K562 (cell line): Measurements from ENCODE around the gene RIC8B. TPM values are rescaled to one million over a fixed set of nuclear protein-coding genes. Genes with fewer than 3 reads are reported as not detected.

Experiments
- CREBBP ChIP-seq: IDR thresholded peaks from one replicate; pipeline ENCODE4 v1.6.1; 2012; ENCODE audit warnings: low read depth, mild to moderate bottlenecking, control low read depth, inconsistent platforms, low read length
- TCF3 ChIP-seq: sonication (generic); formaldehyde crosslinking; IDR thresholded peaks from 2 replicates; pipeline ENCODE4 v1.4.0; 2020; ENCODE audit warnings: mild to moderate bottlenecking, missing genetic modification reagents
- TSC22D4 ChIP-seq: fragments of 450-650 bp; IDR thresholded peaks from 2 replicates; pipeline ENCODE4 v1.6.1; 2016; ENCODE audit warnings: missing genetic modification characterization, missing biosample characterization, control low read depth
- polyA plus RNA-seq, 8 experiments: library from polyadenylated mRNA; depleted of rRNA in 4 of 8; stranded (reverse) in 5 of 8; unstranded in 3 of 8; fragments of >200 nt; fragmentation: Nextera tagmentation in 2 of 8; fragmentation: Illumina TruSeq in 1 of 8; extraction: Ambion mirVana in 2 of 8; extraction: Trizol in 1 of 8; gene quantifications; 2 replicates each; pipeline versions ENCODE4 v1.2.1 to v1.2.3, GENCODE V29; 2011 to 2014; ENCODE audit warnings: inconsistent platforms in 1 of 8, missing spikeins in 1 of 8
- total RNA-seq, 7 experiments: library from RNA; depleted of rRNA in 6 of 7; stranded (reverse); fragments of >200 nt in 6 of 7; fragmentation: Illumina TruSeq in 2 of 7; extraction: Trizol in 2 of 7; gene quantifications; 2 replicates each; pipeline versions ENCODE4 v1.2.1 to v1.2.3, GENCODE V29; 2011 to 2021; ENCODE audit warnings: low replicate concordance in 1 of 7
- TF ChIP-seq, protein P1 (sequence below): fragments of 200-600 bp; sonication (generic); IDR thresholded peaks from one replicate; pipeline ENCODE4 v1.6.1; 2012; ENCODE audit warnings: mild to moderate bottlenecking, low read depth, low read length, inconsistent platforms
- TF ChIP-seq, protein P2 (sequence below): fragments of 250-450 bp; sonication (Bioruptor Pico); IDR thresholded peaks from 2 replicates; pipeline ENCODE4 v1.8.0; 2022; ENCODE audit warnings: inconsistent platforms, mild to moderate bottlenecking, moderate library complexity, borderline replicate concordance
- TF ChIP-seq, protein P3 (sequence below), 2 experiments: fragments of 250-450 bp in 1 of 2; fragments of 450-650 bp in 1 of 2; sonication (Bioruptor Pico) in 1 of 2; IDR thresholded peaks; 2 replicates each; pipeline versions ENCODE4 v1.6.1 to v1.8.0; 2016 to 2021; ENCODE audit warnings: mild to moderate bottlenecking in 2 of 2, moderate library complexity in 2 of 2, missing compliant biosample characterization in 1 of 2, missing genetic modification characterization in 1 of 2

The RIC8B gene
- total and polyA plus RNA-seq, 9 of the 15 experiments (the other 6 are each of a cell fraction or from before 2014, with no cell fraction given): 0.92 to 8.1 (median 4.8) TPM

DNA sequence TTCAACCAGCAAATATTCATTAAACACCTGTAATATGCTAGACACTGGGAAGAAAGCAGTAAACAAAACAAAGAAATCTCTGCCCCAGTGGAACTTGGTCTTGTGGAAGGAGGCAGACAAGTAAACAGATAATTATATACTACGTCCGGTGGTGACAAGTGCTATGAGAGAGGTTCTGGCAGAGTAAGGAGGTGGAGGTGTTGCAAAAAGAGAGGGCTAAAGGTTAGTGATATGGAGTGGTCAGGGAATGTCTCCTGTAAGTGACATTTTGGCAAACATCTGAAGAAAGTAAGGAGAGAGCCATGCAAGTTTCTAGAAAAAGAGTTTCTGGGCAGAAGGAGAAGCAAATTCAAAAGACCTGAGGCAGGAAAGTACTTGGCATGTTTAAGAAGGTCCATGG, 73.4 kb downstream of the RIC8B start (continued):
- TF ChIP-seq, protein P1, sequence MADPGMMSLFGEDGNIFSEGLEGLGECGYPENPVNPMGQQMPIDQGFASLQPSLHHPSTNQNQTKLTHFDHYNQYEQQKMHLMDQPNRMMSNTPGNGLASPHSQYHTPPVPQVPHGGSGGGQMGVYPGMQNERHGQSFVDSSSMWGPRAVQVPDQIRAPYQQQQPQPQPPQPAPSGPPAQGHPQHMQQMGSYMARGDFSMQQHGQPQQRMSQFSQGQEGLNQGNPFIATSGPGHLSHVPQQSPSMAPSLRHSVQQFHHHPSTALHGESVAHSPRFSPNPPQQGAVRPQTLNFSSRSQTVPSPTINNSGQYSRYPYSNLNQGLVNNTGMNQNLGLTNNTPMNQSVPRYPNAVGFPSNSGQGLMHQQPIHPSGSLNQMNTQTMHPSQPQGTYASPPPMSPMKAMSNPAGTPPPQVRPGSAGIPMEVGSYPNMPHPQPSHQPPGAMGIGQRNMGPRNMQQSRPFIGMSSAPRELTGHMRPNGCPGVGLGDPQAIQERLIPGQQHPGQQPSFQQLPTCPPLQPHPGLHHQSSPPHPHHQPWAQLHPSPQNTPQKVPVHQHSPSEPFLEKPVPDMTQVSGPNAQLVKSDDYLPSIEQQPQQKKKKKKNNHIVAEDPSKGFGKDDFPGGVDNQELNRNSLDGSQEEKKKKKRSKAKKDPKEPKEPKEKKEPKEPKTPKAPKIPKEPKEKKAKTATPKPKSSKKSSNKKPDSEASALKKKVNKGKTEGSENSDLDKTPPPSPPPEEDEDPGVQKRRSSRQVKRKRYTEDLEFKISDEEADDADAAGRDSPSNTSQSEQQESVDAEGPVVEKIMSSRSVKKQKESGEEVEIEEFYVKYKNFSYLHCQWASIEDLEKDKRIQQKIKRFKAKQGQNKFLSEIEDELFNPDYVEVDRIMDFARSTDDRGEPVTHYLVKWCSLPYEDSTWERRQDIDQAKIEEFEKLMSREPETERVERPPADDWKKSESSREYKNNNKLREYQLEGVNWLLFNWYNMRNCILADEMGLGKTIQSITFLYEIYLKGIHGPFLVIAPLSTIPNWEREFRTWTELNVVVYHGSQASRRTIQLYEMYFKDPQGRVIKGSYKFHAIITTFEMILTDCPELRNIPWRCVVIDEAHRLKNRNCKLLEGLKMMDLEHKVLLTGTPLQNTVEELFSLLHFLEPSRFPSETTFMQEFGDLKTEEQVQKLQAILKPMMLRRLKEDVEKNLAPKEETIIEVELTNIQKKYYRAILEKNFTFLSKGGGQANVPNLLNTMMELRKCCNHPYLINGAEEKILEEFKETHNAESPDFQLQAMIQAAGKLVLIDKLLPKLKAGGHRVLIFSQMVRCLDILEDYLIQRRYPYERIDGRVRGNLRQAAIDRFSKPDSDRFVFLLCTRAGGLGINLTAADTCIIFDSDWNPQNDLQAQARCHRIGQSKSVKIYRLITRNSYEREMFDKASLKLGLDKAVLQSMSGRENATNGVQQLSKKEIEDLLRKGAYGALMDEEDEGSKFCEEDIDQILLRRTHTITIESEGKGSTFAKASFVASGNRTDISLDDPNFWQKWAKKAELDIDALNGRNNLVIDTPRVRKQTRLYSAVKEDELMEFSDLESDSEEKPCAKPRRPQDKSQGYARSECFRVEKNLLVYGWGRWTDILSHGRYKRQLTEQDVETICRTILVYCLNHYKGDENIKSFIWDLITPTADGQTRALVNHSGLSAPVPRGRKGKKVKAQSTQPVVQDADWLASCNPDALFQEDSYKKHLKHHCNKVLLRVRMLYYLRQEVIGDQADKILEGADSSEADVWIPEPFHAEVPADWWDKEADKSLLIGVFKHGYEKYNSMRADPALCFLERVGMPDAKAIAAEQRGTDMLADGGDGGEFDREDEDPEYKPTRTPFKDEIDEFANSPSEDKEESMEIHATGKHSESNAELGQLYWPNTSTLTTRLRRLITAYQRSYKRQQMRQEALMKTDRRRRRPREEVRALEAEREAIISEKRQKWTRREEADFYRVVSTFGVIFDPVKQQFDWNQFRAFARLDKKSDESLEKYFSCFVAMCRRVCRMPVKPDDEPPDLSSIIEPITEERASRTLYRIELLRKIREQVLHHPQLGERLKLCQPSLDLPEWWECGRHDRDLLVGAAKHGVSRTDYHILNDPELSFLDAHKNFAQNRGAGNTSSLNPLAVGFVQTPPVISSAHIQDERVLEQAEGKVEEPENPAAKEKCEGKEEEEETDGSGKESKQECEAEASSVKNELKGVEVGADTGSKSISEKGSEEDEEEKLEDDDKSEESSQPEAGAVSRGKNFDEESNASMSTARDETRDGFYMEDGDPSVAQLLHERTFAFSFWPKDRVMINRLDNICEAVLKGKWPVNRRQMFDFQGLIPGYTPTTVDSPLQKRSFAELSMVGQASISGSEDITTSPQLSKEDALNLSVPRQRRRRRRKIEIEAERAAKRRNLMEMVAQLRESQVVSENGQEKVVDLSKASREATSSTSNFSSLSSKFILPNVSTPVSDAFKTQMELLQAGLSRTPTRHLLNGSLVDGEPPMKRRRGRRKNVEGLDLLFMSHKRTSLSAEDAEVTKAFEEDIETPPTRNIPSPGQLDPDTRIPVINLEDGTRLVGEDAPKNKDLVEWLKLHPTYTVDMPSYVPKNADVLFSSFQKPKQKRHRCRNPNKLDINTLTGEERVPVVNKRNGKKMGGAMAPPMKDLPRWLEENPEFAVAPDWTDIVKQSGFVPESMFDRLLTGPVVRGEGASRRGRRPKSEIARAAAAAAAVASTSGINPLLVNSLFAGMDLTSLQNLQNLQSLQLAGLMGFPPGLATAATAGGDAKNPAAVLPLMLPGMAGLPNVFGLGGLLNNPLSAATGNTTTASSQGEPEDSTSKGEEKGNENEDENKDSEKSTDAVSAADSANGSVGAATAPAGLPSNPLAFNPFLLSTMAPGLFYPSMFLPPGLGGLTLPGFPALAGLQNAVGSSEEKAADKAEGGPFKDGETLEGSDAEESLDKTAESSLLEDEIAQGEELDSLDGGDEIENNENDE: no peak
- TF ChIP-seq, protein P2, sequence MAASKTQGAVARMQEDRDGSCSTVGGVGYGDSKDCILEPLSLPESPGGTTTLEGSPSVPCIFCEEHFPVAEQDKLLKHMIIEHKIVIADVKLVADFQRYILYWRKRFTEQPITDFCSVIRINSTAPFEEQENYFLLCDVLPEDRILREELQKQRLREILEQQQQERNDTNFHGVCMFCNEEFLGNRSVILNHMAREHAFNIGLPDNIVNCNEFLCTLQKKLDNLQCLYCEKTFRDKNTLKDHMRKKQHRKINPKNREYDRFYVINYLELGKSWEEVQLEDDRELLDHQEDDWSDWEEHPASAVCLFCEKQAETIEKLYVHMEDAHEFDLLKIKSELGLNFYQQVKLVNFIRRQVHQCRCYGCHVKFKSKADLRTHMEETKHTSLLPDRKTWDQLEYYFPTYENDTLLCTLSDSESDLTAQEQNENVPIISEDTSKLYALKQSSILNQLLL (CRISPR knock-in tag): no peak
- TF ChIP-seq CREBBP (no peak), TCF3 (CRISPR knock-in tag) (no peak), TSC22D4 (no peak)
- TF ChIP-seq, protein P3, sequence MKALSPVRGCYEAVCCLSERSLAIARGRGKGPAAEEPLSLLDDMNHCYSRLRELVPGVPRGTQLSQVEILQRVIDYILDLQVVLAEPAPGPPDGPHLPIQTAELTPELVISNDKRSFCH (CRISPR knock-in tag; IDR thresholded peaks at IDR 0.05): no peak
- TF ChIP-seq, protein P3 (tag; IDR thresholded peaks at IDR 0.05): no peak
- TF ChIP-seq, all 486 proteins: peak for 0
